ENCODE measurements around the gene ZDHHC24.

DNA sequence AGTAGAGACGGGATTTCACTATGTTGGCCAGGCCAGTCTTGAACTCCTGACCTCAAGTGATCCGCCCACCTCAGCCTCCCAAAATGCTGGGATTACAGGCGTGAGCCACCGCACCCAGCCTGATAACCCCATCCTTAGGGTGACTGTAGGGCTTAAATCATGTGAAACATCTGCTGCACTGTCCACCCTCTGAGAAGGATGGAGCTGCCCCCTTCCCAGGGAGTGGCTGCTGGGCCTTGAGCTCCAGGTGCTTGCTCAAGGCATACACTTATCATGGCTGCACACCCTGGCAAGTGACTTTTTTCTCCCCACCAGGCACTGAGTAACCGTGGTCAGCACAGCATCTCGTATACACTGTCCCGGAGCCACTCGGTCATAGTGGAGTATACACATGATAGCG is 73.8 kb downstream of the ZDHHC24 start:
- TF ChIP-seq ZNF565 (CRISPR knock-in tag; conservative IDR thresholded peaks at IDR 0.05; ENCODE audit: low read depth): no peak
- TF ChIP-seq SNAI2 (CRISPR knock-in tag; IDR thresholded peaks at IDR 0.05): no peak
- TF ChIP-seq TOX (CRISPR knock-in tag; IDR thresholded peaks at IDR 0.05; ENCODE audit: borderline replicate concordance): no peak
- TF ChIP-seq, protein P1, sequence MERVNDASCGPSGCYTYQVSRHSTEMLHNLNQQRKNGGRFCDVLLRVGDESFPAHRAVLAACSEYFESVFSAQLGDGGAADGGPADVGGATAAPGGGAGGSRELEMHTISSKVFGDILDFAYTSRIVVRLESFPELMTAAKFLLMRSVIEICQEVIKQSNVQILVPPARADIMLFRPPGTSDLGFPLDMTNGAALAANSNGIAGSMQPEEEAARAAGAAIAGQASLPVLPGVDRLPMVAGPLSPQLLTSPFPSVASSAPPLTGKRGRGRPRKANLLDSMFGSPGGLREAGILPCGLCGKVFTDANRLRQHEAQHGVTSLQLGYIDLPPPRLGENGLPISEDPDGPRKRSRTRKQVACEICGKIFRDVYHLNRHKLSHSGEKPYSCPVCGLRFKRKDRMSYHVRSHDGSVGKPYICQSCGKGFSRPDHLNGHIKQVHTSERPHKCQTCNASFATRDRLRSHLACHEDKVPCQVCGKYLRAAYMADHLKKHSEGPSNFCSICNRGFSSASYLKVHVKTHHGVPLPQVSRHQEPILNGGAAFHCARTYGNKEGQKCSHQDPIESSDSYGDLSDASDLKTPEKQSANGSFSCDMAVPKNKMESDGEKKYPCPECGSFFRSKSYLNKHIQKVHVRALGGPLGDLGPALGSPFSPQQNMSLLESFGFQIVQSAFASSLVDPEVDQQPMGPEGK (CRISPR knock-in tag; IDR thresholded peaks at IDR 0.05; ENCODE audit: borderline replicate concordance): no peak
- no peak for TF ChIP-seq ZFP3 (CRISPR knock-in tag; IDR thresholded peaks at IDR 0.05)
- TF ChIP-seq RARB (CRISPR knock-in tag; IDR thresholded peaks at IDR 0.05): no peak
- TF ChIP-seq TCF4 (CRISPR knock-in tag; IDR thresholded peaks at IDR 0.05; ENCODE audit: borderline replicate concordance): no peak
- no peak for TF ChIP-seq OSR1 (CRISPR knock-in tag; IDR thresholded peaks at IDR 0.05)
- TF ChIP-seq, protein P2, sequence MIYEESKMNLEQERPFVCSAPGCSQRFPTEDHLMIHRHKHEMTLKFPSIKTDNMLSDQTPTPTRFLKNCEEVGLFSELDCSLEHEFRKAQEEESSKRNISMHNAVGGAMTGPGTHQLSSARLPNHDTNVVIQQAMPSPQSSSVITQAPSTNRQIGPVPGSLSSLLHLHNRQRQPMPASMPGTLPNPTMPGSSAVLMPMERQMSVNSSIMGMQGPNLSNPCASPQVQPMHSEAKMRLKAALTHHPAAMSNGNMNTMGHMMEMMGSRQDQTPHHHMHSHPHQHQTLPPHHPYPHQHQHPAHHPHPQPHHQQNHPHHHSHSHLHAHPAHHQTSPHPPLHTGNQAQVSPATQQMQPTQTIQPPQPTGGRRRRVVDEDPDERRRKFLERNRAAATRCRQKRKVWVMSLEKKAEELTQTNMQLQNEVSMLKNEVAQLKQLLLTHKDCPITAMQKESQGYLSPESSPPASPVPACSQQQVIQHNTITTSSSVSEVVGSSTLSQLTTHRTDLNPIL (CRISPR knock-in tag; IDR thresholded peaks at IDR 0.05; ENCODE audit: low read depth): no peak
- no peak for TF ChIP-seq BACH2 (CRISPR knock-in tag; IDR thresholded peaks at IDR 0.05; ENCODE audit: borderline replicate concordance)

All from SK-N-SH treated with all-trans-retinoic acid at 6 μM for 48 hours (cell line).